ENCODE data around the gene COQ10B. TPM values are rescaled to one million over a fixed set of nuclear protein-coding genes. Genes with fewer than 3 reads are reported as not detected.
A peak's percentile ranks its signal among the peaks of the same experiment; 100 is the strongest.

COQ10B gene
- total RNA-seq, 2 experiments from 2014 or later: 22.2 to 24.4 TPM

DNA sequence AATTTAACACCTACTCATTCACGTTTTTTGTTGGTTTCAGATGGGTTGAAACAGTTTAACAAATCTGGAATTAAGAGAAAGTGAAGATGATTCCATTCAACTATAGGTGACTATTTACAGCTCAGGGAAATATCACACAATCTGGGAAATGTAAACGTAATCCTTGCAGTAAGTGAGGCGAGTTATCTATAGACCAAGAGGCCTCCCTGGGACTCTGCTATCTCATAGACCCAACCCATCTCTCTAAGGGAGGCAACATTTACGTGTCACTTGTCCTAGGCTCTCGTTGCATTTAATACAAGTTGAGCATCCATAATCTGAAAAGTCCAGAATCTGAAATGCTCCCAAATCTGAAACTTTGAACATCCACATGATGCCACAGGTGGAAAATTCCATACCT lies 60.6 kb downstream of the COQ10B start:
- POLR2A ChIA-PET: interaction anchor here (1.5 to 6.6 kb wide), 2 partner anchors 14 to 61 kb away, joined by 5 to 275 read pairs; partner anchors contain the start of genes COQ10B, HSPD1 and HSPE1
- Mint-ChIP-seq H3K27me3 (no peaks in the 10 kb centered on the region), H3K4me3 (no peak overlapping the region), H3K36me3 (ENCODE audit: low read depth) (peaks cover 7% of the 10 kb centered on the region), H3K27ac (no peak overlapping the region), H3K9me3 (no peaks in the 10 kb centered on the region), H3K4me1 (peaks cover 22% of the 10 kb centered on the region)
- CTCF ChIA-PET: interaction anchor here (1.0 to 1.2 kb wide), 3 partner anchors 12 to 193 kb away, joined by 3 to 4 read pairs (median 3); partner anchors contain the start of genes HSPD1 and HSPE1
- DNase-seq: no peak

DNA sequence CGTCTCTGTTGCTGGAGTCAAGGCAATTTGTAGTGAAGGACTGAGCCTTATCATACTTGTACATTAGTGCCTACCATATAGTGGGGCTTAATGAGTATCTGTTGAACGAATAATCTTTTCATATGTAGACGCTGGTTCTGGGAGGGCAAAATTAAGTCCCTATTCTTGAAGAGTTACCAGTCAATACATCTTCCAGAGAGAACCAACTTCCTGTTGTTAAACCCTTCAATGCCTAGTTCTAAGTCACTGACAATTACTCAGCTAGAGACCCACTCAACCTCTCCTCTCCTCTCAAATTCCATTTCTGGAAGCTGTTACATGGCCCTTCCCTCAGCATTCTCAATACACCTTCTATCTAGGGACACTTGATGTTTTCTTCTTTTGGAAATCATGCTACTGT lies 61.4 kb downstream of the COQ10B start:
- CTCF ChIA-PET: interaction anchor here (1.3 to 3.2 kb wide), 3 partner anchors 10 to 190 kb away, joined by 3 to 30 read pairs (median 11); partner anchors contain the start of genes HSPD1, HSPE1 and MARS2
- H3K36me3 Mint-ChIP-seq (ENCODE audit: low read depth): peaks cover 15% of the 10 kb centered on the region
- no peaks in the 10 kb centered on the region for H3K27me3 Mint-ChIP-seq

DNA sequence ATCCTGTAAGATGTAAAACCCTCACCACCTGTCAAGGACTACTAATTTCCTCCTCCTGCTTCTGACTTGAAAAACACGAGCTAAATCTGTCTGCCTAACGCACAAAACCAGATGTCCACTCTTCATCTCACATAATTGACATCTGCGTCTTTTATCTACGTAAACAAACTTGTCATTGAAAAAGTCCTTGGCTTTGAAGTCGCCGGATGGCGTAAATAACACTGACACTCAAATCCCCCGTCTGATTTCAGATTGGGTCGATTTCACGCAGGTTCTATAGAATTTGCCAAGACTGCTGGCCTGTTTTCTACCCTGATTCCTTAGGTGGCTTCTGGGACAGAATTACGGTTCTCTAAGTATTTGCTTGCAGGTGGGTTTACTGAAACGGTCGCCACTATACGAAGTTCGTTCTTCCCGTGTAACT lies 62.0 kb downstream of the COQ10B start:
- Mint-ChIP-seq H3K4me3 (peak overlapping the region; percentile 96), H3K27ac (peak overlapping the region; percentile 81)
- POLR2A ChIA-PET: interaction anchor here (0.6 to 6.6 kb wide), 13 partner anchors 9 to 716 kb away, joined by 3 to 275 read pairs (median 7); partner anchors contain the start of genes COQ10B, GTF3C3, HSPD1 and HSPE1

More for the DNA sequence above, 61.4 kb downstream of the COQ10B start:
- POLR2A ChIA-PET: interaction anchor here (0.6 to 6.6 kb wide), 7 partner anchors 8 to 191 kb away, joined by 3 to 275 read pairs (median 34); partner anchors contain the start of genes COQ10B, HSPD1, HSPE1 and MARS2
- H3K27ac Mint-ChIP-seq: peak overlapping the region; percentile 81
- peaks cover 29% of the 10 kb centered on the region for H3K4me1 Mint-ChIP-seq
- no peak for DNase-seq
- no peaks in the 10 kb centered on the region for H3K9me3 Mint-ChIP-seq
- peak overlapping the region; percentile 96 for H3K4me3 Mint-ChIP-seq

GRCh38 chr2:197515739-197516392 lies 62.5 kb downstream of the COQ10B start, which contains the start of gene MOB4:
MOB4 (plus strand) TSS chr2:197516066; CDS start chr2:197516087, 21 bp downstream.
- CTCF ChIA-PET: interaction anchor here (0.7 to 3.2 kb wide), 7 partner anchors 11 to 270 kb away, joined by 3 to 30 read pairs (median 3); partner anchors contain the start of genes HSPD1, HSPE1 and MARS2
- POLR2A ChIA-PET: interaction anchor here (0.6 to 6.6 kb wide), 21 partner anchors 8 to 717 kb away, joined by 3 to 275 read pairs (median 4); partner anchors contain the start of genes COQ10B, GTF3C3, HSPD1 and HSPE1
- peaks cover 33% of the 10 kb centered on the region for H3K4me1 Mint-ChIP-seq
- H3K27ac Mint-ChIP-seq: peak within 1 kb of the TSS; percentile 81
- peaks cover under 1% of the 10 kb centered on the region for H3K9me3 Mint-ChIP-seq
- DNase-seq: peak; percentile 95
- peaks cover 24% of the 10 kb centered on the region for H3K36me3 Mint-ChIP-seq (ENCODE audit: low read depth)
- H3K4me3 Mint-ChIP-seq: peak within 1 kb of the TSS; percentile 96
- H3K27me3 Mint-ChIP-seq: no peaks in the 10 kb centered on the region

More for the DNA sequence above, 62.0 kb downstream of the COQ10B start:
- CTCF ChIA-PET: interaction anchor here (1.3 to 3.2 kb wide), 3 partner anchors 10 to 190 kb away, joined by 3 to 30 read pairs (median 11); partner anchors contain the start of genes HSPD1, HSPE1 and MARS2
- Mint-ChIP-seq H3K36me3 (ENCODE audit: low read depth) (peaks cover 20% of the 10 kb centered on the region), H3K9me3 (no peaks in the 10 kb centered on the region), H3K27me3 (no peaks in the 10 kb centered on the region), H3K4me1 (peaks cover 31% of the 10 kb centered on the region)
- DNase-seq: no peak

DNA sequence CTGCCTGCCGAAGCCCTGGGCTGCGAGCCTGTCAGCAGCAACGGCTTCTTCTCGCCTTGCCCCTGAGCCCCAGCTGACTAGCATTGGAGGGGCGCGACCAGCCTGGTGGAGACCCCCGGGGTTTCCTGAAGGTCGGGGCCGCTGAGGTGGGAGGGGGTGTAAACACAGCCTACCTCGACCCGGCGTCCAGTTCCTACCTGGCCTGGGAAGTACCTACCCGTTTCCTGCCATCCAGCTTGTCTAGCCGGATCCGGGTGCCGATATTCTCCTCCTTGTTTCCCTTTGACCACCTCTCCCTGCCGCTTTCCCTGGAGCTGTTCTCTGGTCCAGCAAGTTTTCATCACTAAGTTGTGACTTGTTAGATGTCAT lies 63.0 kb downstream of the COQ10B start:
- DNase-seq: no peak
- H3K27me3 Mint-ChIP-seq: no peaks in the 10 kb centered on the region
- POLR2A ChIA-PET: interaction anchor here (0.7 to 6.6 kb wide), 20 partner anchors 8 to 717 kb away, joined by 3 to 275 read pairs (median 4); partner anchors contain the start of genes COQ10B, GTF3C3, HSPD1 and HSPE1

GRCh38 chr2:197517150-197517549 lies 63.8 kb downstream of the COQ10B start:
- POLR2A ChIA-PET: interaction anchor here (0.6 to 6.6 kb wide), 11 partner anchors 8 to 718 kb away, joined by 3 to 275 read pairs (median 10); partner anchors contain the start of genes COQ10B, GTF3C3, HSPD1 and HSPE1
- Mint-ChIP-seq H3K27ac (no peak overlapping the region), H3K36me3 (ENCODE audit: low read depth) (peaks cover 36% of the 10 kb centered on the region), H3K4me1 (peaks cover 39% of the 10 kb centered on the region), H3K27me3 (no peaks in the 10 kb centered on the region), H3K4me3 (peak overlapping the region; percentile 96), H3K9me3 (peaks cover 3% of the 10 kb centered on the region)
- CTCF ChIA-PET: interaction anchor here (0.8 to 3.2 kb wide), 5 partner anchors 9 to 188 kb away, joined by 3 to 30 read pairs (median 3); partner anchors contain the start of genes HSPD1, HSPE1 and MARS2
- DNase-seq: no peak

More for the DNA sequence above, 63.0 kb downstream of the COQ10B start:
- CTCF ChIA-PET: interaction anchor here (0.7 to 3.2 kb wide), 7 partner anchors 9 to 270 kb away, joined by 3 to 30 read pairs (median 3); partner anchors contain the start of genes HSPD1, HSPE1 and MARS2
- Mint-ChIP-seq H3K36me3 (ENCODE audit: low read depth) (peaks cover 30% of the 10 kb centered on the region), H3K4me3 (peak overlapping the region; percentile 96), H3K9me3 (peaks cover 3% of the 10 kb centered on the region), H3K4me1 (peaks cover 36% of the 10 kb centered on the region), H3K27ac (peak overlapping the region; percentile 81)

Other genes with a start within 250 kb of the COQ10B start
- gene ANKRD44, start 142.8 kb upstream of the COQ10B start, total RNA-seq: 100 to 1,000 TPM; 214 to 246 TPM
- 100 to 1,000 TPM; 292 to 304 TPM for gene SF3B1, start 18.5 kb upstream of the COQ10B start, total RNA-seq
- 100 to 1,000 TPM; 227 to 229 TPM for gene HSPD1, start 46.3 kb downstream of the COQ10B start, total RNA-seq
- gene HSPE1, start 46.8 kb downstream of the COQ10B start, total RNA-seq: 10 to 100 TPM; 85.9 to 92.6 TPM
- gene MOB4, start 62.5 kb downstream of the COQ10B start, total RNA-seq: 10 to 100 TPM; 23.5 to 24.8 TPM
- not detected for gene RFTN2, start 222.0 kb downstream of the COQ10B start, total RNA-seq